Upper lobe of left lung (tissue), 4 donors: Measurements from ENCODE around the gene KLC1.

Source experiments
- EP300 ChIP-seq, 4 donors: sonication (generic); formaldehyde crosslinking; IDR thresholded peaks; one replicate each; pipeline ENCODE4 v1.5.1; 2017; ENCODE audit warnings: antibody characterized with exemption in 4 of 4, control low read depth in 2 of 4
- POLR2A ChIP-seq, 4 donors: fragments of 450-650 bp; IDR thresholded peaks; one replicate each; pipeline ENCODE4 v1.5.1; 2016 to 2017; ENCODE audit warnings: antibody characterized with exemption in 4 of 4, mild to moderate bottlenecking in 2 of 4
- TF ChIP-seq, protein P1 (sequence below), 6 experiments: fragments of 450-650 bp in 4 of 6; fragments of 200-600 bp in 2 of 6; sonication (generic) in 2 of 6; IDR thresholded peaks; one replicate each; pipeline ENCODE4 v1.5.1; 2016 to 2019; ENCODE audit warnings: antibody characterized with exemption in 6 of 6

DNA sequence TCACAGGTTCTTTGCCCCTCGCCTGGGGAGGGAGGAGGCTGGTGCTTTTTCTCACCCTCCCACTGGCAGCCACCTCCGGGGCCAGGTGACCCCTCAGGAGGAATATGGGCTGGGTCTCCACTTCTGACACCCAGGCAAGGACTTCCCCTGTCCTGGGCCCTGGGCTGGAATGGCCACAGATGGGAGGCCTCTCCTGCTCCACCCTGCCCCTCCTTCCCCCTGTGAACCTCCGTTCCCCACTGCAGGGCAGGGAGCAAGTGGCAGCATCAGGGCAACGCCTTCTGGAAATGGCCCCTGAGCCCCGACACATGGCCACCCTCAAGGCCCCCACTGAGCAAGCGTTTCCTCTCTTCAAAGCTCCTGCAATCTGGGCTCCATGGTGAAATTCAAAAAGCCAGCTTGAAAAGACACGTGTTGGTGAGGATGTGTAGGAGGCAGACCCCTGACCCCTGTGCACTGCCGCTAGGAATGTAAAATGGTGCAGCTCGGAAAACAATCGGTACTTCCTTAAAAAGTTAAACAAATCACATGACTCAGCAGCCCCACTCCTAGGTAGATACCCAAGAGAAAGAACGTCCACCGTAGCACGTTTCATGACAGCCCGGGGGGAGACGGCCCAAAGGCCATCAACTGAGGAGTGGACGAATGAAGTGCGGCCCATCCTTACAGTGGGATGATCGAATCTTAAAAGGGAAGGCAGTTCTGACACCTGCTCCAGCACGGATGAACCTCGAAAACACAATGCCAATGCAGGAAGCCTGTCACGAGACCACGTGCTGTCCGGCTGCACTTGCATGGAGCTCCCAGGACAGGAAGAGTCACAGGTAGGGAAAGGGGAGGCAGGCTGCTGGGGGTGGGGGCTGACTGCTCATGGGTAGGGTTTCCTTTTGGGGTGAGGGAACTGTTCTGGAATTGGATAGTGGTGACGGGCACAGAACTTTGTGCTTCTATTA lies 74.7 kb downstream of the KLC1 start:
- TF ChIP-seq, protein P1, sequence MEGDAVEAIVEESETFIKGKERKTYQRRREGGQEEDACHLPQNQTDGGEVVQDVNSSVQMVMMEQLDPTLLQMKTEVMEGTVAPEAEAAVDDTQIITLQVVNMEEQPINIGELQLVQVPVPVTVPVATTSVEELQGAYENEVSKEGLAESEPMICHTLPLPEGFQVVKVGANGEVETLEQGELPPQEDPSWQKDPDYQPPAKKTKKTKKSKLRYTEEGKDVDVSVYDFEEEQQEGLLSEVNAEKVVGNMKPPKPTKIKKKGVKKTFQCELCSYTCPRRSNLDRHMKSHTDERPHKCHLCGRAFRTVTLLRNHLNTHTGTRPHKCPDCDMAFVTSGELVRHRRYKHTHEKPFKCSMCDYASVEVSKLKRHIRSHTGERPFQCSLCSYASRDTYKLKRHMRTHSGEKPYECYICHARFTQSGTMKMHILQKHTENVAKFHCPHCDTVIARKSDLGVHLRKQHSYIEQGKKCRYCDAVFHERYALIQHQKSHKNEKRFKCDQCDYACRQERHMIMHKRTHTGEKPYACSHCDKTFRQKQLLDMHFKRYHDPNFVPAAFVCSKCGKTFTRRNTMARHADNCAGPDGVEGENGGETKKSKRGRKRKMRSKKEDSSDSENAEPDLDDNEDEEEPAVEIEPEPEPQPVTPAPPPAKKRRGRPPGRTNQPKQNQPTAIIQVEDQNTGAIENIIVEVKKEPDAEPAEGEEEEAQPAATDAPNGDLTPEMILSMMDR (IDR thresholded peaks at IDR 0.05), result no peak
- no peak for TF ChIP-seq EP300 (IDR thresholded peaks at IDR 0.05)
- no peak for TF ChIP-seq POLR2A (IDR thresholded peaks at IDR 0.05)
